ENCODE data around the gene CAB39L. TPM values are rescaled to one million over a fixed set of nuclear protein-coding genes. Genes with fewer than 3 reads are reported as not detected.

CAB39L gene
- total and polyA plus RNA-seq, 9 of the 15 experiments (the other 6 are each of a cell fraction or from before 2014, with no cell fraction given): 1.1 to 4.2 (median 2.6) TPM

DNA sequence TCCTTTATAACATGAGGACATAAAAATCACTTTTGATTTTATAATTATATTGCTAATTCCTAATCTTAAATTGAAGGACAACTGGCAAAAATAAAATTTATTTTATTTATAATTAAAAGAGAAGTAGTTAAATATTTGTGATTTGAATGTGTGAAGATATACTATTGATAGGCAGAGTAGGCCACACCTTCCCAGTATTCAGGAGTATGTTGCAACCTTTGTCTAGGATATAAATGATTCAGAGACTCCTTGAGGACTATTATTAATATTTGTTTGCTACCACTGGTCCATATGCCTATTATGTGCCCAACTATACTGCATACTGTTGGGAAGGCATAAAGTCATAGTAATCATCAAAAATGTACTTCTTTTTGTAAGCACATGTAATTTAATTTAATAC lies 101.9 kb downstream of the CAB39L start:
- no peak for FAIRE-seq
- Histone ChIP-seq H3K27me3 (ENCODE audit: control insufficient read depth in 2 of 2, insufficient read depth in 2 of 2, low read length in 2 of 2) (no peaks in the 10 kb centered on the region), H3K4me2 (ENCODE audit: insufficient read depth, low read length) (no peak overlapping the region), H3K36me3 (ENCODE audit: control insufficient read depth, insufficient read depth, low read length) (no peaks in the 10 kb centered on the region), H3K4me3 (no peak overlapping the region), H2AFZ (ENCODE audit: low read depth, low read length) (no peak overlapping the region), H3K4me1 (replicated peaks in 1 of 2; ENCODE audit: control insufficient read depth in 2 of 2, insufficient read depth in 2 of 2, low read length in 2 of 2) (no peaks in the 10 kb centered on the region; a peak in 1 of 5 replicates), H3K27ac (ENCODE audit: extremely low read depth, low read depth, low read length) (no peak overlapping the region), H3K79me2 (ENCODE audit: control insufficient read depth, insufficient read depth, low read length) (no peaks in the 10 kb centered on the region), H3K9ac (ENCODE audit: insufficient read depth in 1 of 2, low read depth in 2 of 2, low read length in 2 of 2) (no peak overlapping the region), H3K9me1 (ENCODE audit: control insufficient read depth, insufficient read depth, low read length) (no peaks in the 10 kb centered on the region), H3K9me3 (replicated peaks; ENCODE audit: control insufficient read depth, insufficient read depth, low read depth, low read length) (no peaks in the 10 kb centered on the region), H4K20me1 (replicated peaks; ENCODE audit: control insufficient read depth, insufficient read depth, low read length) (no peaks in the 10 kb centered on the region)
- ChIA-PET CTCF (ENCODE audit: low intra/inter-chr PET ratio) (no interaction called here), POLR2A (no interaction called here)
- in situ Hi-C loops (cut with MboI): no loop called here
- intact Hi-C loops (cut with micrococcal nuclease): loop anchor here (10.0 kb wide), 1 partner anchor 73 kb away; no protein-coding TSS in a partner anchor
- no peak for DNase-seq (ENCODE audit: extremely low read depth in 1 of 4, low spot score in 3 of 4)
- no TSS peak for BruUV-seq (replicated peaks)
- no peak for ATAC-seq
- TF ChIP-seq ZNF699 (CRISPR knock-in tag; IDR thresholded peaks at IDR 0.05; ENCODE audit: insufficient replicate concordance) (no peak), KAT7 (CRISPR knock-in tag; IDR thresholded peaks at IDR 0.05; ENCODE audit: borderline replicate concordance) (no peak), CTBP1 (IDR thresholded peaks at IDR 0.05; ENCODE audit: borderline replicate concordance) (no peak), KLF16 (IDR thresholded peaks at IDR 0.05) (no peak), ZFP36 (IDR thresholded peaks at IDR 0.05; ENCODE audit: low read depth, low read length, partially characterized antibody) (no peak), POU5F1 (IDR thresholded peaks at IDR 0.05; ENCODE audit: borderline replicate concordance, low read depth, low read length, partially characterized antibody) (no peak), SAFB (IDR thresholded peaks at IDR 0.05; ENCODE audit: borderline replicate concordance, low read depth, low read length) (no peak), ZNF143 (CRISPR knock-in tag; IDR thresholded peaks at IDR 0.05) (no peak), HDAC1 (IDR thresholded peaks at IDR 0.05) (no peak), ZNF384 (IDR thresholded peaks at IDR 0.05; ENCODE audit: low read depth, low read length) (no peak), MAFK (IDR thresholded peaks at IDR 0.05; ENCODE audit: low read length) (no peak)

Measured in K562 (cell line).